HG03103 (cell line): ENCODE measurements around the gene SPATA2.
"Not testable (repeated sequence)": the region's sequence is repeated elsewhere in the genome, so short reads cannot be mapped to it uniquely, and the experiment has no call there.

Experiments used
- ATAC-seq: cut with Tn5 transposase; IDR thresholded peaks from one replicate; pipeline ENCODE4 v1.9.1; 2021; ENCODE audit warnings: low read depth; ENCODE audit not compliant: unreplicated experiment

Gene SPATA2

GRCh38 chr20:49863666-49864065, 51.7 kb downstream of the SPATA2 start:
- no peak for ATAC-seq

GRCh38 chr20:49862607-49863200, 52.6 kb downstream of the SPATA2 start:
- ATAC-seq, result no peak

- not testable (repeated sequence) for ATAC-seq
Observed at GRCh38 chr20:49861232-49861631, 54.1 kb downstream of the SPATA2 start.

GRCh38 chr20:49859807-49860206, 55.5 kb downstream of the SPATA2 start:
- no peak for ATAC-seq

- ATAC-seq, result no peak
Observed at GRCh38 chr20:49859011-49859410, 56.3 kb downstream of the SPATA2 start.

- no peak for ATAC-seq
Observed at GRCh38 chr20:49858076-49858585, 57.2 kb downstream of the SPATA2 start.

GRCh38 chr20:49856904-49857303, 58.4 kb downstream of the SPATA2 start:
- no peak for ATAC-seq

- ATAC-seq, result no peak
Observed at GRCh38 chr20:49854190-49854875, 61.0 kb downstream of the SPATA2 start.

- ATAC-seq, result no peak
Observed at GRCh38 chr20:49853640-49854039, 61.7 kb downstream of the SPATA2 start.
